Activated CD8-positive, alpha-beta memory T cell treated with anti-CD3 and anti-CD28 coated beads for 48 hours (primary cell): ENCODE data around the gene BPGM.
"Not testable (repeated sequence)": the region's sequence is repeated elsewhere in the genome, so short reads cannot be mapped to it uniquely, and the experiment has no call there.

Source experiments
- DNase-seq, 3 experiments: peaks; one replicate each; pipeline ENCODE4 v3.0.0-alpha.2; 2020; ENCODE audit warnings: low read depth in 2 of 3, low spot score in 2 of 3

BPGM gene

GRCh38 chr7:134630893-134631292 lies 15.8 kb upstream of the BPGM start:
- DNase-seq, result no peak

GRCh38 chr7:134632052-134632451 lies 14.6 kb upstream of the BPGM start:
- no peak for DNase-seq

- no peak for DNase-seq
These were observed 13.6 kb upstream of the BPGM start for GRCh38 chr7:134632937-134633540.

DNA sequence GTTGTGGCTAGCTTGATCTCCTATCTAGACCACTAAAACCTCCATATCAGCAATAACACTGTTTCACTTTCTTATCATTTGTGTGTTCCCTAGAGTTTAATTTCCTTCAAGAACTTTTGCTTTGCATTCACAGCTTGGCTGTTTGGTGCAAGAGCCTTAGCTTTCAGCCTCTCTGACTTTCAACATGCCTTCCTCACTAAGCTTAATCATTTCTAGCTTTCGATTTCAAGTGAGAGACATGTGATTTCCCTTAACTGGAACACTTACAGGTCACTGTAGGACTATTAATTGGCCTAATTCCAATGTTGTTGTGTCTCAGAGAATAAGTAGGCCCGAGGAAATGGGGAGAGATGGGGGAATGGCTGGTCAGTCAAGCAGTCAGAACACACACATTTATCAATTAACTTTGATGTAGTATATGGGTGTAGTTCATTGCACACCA lies 10.6 kb upstream of the BPGM start:
- no peak for DNase-seq

GRCh38 chr7:134637441-134637840 lies 9.2 kb upstream of the BPGM start:
- no peak for DNase-seq

GRCh38 chr7:134637934-134638719 lies 8.5 kb upstream of the BPGM start:
- no peak for DNase-seq

DNA sequence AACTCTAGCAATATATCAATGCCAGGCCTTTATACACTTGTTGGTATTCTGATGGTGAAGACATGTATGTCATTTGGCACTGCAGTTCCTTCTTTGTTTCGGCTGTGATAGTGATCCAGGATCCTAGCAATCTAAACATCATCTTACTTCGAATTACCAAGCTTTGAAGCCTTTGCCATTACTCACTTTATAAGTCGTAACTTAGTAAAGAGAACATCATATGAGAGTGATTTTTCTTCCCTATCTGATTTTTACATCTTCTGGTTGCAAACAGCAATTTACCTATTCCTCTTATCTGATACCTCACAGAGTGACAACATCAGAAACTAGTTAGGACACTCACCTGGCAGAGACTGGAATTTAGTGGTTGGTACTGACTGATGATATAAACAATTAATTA lies 7.6 kb upstream of the BPGM start:
- DNase-seq, result no peak

GRCh38 chr7:134639683-134640279 lies 6.9 kb upstream of the BPGM start:
- no peak for DNase-seq

DNA sequence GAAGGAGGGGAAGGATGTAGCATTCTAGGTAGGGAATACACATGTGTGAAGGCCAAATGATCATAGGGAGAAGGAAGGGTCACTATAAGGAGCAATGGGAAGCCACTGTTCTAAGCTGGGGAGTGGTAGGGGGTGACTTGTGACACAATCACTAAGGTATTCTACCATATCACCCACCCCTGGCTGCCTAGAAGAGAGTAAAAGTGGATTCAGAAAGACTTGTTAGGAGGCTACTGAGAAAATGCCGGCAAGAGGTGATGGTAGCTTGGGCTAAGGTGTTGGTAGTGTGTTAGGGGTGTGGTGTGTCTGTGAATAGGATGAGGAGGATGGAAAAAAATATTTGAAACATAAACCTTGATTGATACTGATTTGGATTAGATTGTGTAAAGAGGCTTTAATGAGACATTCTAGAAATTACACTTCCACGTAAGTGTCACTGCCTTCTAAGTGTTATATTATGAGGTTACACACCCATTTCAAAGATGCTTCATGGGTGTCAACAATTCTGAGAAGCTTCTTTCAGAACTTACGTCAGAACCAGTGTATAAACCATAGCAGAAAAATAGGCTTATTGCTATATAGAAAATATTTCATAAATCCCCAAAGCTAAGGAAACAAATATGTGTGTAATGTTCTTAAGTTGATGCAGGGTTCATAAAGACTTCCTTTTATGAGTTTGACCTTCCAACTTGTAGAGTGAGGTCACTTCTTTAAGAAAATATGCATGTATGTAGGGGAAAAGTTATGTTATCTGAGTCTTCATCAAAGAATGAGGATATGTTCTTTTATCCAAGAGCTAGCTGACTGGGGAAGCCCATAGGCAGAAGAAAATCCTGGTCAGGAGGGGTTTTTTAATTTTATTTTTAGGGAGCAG lies 5.6 kb upstream of the BPGM start:
- no peak for DNase-seq

GRCh38 chr7:134641981-134642380 lies 4.7 kb upstream of the BPGM start:
- DNase-seq, result not testable (repeated sequence)

DNA sequence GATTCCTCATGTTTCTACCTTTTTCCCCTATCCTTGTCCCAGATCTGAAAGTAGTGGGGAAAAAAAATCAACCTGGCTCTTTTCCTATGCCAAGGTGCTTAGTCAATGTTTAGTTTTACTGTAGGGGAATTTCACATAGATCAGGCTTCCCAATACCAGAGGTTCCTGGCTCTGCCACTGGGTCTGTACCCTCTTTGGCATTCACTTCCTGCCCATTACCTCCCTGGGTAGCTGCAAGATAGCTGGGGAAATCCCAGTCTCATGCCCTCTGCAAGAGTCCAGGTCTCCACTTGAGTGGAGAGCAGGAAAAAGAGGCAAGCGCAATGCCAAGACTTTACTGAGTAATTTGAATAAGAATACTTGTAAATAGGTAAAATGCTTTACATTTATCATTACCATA lies 3.5 kb upstream of the BPGM start:
- DNase-seq, result no peak

DNA sequence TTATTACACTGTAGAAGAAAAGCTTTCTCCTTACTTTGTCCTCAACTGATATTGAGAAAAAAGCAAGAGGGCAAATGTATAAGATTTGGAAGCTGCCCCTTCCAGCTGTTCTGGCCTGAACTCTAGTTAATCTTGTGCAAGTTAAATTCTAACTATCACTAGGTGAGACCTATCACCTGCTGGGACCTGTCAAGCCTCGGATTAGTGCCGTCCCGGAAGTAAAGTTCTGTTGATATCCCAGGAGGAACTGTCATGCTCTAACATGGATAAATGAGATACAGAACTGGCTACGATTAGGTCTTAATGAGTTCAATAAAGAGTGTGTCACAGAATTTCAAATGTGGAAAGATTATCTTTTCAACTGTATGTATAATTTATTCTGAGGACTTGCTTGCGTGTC lies 1.2 kb upstream of the BPGM start:
- DNase-seq, result no peak

DNA sequence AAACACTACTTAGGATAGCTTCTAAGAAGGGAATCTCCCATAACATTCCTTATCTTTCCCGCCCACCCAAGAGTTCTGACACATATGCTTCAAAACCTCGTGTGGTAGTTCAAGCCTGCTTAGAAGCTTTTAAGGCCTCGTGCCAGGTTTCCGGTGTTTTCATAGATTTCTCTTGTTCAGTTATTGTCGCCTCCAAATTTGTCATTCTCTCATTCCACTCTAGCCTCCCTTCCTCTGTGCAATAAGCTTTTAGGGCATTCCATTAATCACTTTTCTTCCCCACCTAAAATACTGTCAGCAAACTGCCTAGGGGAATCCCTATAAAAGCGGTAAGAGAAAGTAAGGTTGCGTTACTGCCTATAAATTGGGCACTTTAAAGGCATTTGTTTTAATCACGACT lies 718 bp upstream of the BPGM start:
- no peak for DNase-seq

DNA sequence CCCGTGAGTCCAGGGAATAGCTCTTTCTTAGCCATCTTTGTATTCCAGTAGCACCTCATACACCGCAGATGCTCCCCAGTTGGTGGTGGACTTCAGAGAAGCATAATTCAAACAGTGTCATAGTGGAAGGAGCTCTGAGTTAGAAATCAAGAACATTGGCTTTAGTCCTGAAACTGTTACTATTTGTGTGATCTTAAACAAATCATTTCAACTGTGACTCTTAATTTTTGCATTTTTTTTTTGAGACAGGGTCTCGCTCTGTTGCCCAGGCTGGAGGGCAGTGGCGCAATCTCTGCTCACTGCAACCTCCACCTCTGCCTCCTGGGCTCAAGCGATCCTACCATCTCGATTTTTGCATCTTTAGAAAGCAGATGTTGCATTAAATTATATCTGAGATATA lies 1.8 kb downstream of the BPGM start:
- DNase-seq, result no peak

GRCh38 chr7:134649226-134649775 lies 2.6 kb downstream of the BPGM start:
- DNase-seq, result no peak

DNA sequence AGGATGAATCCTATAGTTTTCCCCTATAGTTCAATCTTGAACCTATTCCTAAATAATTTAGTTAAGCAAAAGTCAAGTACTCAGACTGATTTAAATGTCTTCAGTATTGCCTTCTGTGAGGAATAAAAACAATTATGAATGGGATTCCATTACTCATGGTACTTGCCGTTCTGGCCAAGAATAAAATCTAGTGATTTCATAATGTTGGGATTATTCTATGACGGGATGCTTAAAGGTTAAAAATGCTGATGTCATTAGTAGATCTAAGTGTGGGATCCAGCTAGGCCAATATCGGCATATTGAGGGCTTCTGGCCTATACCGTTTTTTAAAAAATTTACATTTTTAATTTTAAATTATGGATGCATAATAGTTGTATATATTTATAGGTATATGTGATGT lies 5.3 kb downstream of the BPGM start:
- DNase-seq, result no peak

DNA sequence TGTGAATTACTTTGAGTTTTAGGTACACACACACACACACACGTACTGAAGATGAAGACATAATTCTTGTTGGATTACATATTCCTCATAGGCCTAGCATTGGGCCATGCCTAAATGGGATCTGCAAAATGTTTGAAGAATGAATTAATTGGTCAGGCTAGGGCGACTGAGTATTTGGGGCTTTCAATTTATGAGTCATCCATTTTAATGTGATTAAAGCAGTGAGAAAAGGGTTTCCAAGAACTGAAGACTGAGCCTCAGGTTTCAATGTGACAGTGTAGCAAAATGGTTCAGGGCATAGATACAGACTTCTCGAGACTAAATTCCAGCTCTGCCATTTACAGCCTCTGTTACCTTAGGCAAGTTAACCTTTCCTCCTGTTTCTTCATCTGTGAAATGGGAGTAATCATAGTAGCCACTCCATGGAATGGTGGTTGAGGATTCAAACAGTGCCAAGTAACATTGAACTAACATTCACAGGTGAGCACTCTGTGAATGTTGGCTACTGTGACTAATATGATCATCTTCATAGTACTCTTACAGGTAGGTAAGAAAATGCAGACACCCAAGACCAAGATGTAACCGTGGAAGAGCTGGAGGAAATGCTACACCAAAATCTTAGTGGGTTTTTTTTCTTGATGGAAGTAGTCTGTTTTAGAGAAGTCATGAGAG lies 7.6 kb downstream of the BPGM start:
- DNase-seq, result no peak

- DNase-seq, result no peak
These were observed 10.9 kb downstream of the BPGM start for GRCh38 chr7:134657526-134657925.

GRCh38 chr7:134660242-134660785 lies 13.7 kb downstream of the BPGM start:
- no peak for DNase-seq

- DNase-seq, result no peak
These were observed 14.3 kb downstream of the BPGM start for GRCh38 chr7:134660961-134661376.
